ENCODE data around the gene NBPF6.
"Not testable (repeated sequence)": the region's sequence is repeated elsewhere in the genome, so short reads cannot be mapped to it uniquely, and the experiment has no call there.

DNA sequence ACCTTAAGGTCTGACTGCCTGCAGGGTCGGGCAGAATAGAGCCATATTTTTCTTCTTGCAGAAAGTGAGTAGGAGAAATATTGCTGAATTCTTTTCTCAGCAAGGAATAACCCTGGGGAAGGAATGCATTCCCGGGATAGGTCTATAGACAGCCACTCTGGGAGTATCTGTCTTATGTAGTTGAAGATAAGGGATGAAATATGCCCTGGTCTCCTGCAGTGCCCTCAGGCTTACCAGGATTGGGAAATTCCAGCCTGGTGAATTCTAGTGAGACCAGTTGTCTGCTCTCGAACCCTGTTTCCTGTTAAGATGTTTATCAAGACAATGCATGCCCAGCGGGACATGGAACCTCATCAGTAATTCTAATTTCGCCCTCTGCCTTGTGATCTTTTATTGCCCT lies 35.8 kb downstream of the NBPF6 start:
- TF ChIP-seq, protein P1, sequence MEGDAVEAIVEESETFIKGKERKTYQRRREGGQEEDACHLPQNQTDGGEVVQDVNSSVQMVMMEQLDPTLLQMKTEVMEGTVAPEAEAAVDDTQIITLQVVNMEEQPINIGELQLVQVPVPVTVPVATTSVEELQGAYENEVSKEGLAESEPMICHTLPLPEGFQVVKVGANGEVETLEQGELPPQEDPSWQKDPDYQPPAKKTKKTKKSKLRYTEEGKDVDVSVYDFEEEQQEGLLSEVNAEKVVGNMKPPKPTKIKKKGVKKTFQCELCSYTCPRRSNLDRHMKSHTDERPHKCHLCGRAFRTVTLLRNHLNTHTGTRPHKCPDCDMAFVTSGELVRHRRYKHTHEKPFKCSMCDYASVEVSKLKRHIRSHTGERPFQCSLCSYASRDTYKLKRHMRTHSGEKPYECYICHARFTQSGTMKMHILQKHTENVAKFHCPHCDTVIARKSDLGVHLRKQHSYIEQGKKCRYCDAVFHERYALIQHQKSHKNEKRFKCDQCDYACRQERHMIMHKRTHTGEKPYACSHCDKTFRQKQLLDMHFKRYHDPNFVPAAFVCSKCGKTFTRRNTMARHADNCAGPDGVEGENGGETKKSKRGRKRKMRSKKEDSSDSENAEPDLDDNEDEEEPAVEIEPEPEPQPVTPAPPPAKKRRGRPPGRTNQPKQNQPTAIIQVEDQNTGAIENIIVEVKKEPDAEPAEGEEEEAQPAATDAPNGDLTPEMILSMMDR (IDR thresholded peaks at IDR 0.05): not testable (repeated sequence)
- not testable (repeated sequence) for TF ChIP-seq EP300 (IDR thresholded peaks at IDR 0.05)
